LNCaP clone FGC (cell line): ENCODE data around the gene GRIK4.

Source experiments
- DNase-seq: peaks from one replicate; pipeline ENCODE4 v3.0.0-alpha.2; 2011; ENCODE audit warnings: low read depth
- H3K4me3 ChIP-seq: 2 replicates; pipeline ENCODE4 v1.5.1; 2011; ENCODE audit warnings: mild to moderate bottlenecking, low read depth, low read length, control low read depth
- TF ChIP-seq, protein P1 (sequence below): IDR thresholded peaks from 2 replicates; pipeline ENCODE4 v1.5.1; 2012; ENCODE audit warnings: mild to moderate bottlenecking; ENCODE audit not compliant: control insufficient read depth, insufficient read depth; ENCODE audit errors: extremely low read depth

Gene GRIK4

DNA sequence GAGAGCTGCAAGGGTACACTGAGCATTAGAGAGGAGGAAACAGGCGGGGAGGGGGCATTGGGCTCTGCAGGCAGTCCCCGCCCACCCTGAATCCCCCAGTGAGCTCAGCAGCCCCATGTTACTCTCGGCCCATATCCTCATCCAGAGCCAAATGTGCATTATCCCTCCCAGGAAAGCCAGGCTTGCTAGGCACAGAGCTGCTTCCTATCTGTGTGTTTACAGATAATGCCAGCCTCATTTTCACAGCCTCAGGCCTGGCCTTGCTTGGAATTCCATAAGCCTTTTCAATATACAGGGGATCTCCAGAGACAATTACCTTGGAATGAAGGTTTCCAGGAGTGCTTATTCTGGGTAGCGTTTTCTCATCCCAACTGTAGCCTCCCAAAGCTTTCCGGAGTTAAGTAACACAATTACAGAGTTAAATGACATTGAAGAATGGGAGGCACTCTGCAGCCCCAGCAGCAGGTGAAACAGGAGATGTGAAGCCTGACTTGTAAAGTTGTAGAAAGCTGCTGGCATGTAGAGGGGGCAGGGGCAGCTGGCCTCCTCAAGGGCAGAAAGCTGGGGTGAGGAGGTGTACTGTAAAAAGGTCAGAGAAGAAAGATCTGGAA is 420.9 kb downstream of the GRIK4 start:
- no peak overlapping the region for H3K4me3 ChIP-seq
- no peak for DNase-seq
- TF ChIP-seq, protein P1, sequence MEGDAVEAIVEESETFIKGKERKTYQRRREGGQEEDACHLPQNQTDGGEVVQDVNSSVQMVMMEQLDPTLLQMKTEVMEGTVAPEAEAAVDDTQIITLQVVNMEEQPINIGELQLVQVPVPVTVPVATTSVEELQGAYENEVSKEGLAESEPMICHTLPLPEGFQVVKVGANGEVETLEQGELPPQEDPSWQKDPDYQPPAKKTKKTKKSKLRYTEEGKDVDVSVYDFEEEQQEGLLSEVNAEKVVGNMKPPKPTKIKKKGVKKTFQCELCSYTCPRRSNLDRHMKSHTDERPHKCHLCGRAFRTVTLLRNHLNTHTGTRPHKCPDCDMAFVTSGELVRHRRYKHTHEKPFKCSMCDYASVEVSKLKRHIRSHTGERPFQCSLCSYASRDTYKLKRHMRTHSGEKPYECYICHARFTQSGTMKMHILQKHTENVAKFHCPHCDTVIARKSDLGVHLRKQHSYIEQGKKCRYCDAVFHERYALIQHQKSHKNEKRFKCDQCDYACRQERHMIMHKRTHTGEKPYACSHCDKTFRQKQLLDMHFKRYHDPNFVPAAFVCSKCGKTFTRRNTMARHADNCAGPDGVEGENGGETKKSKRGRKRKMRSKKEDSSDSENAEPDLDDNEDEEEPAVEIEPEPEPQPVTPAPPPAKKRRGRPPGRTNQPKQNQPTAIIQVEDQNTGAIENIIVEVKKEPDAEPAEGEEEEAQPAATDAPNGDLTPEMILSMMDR = no peak

- no peak overlapping the region for H3K4me3 ChIP-seq
- no peak for DNase-seq
- TF ChIP-seq, protein P1 = no peak
These were observed 424.8 kb downstream of the GRIK4 start for GRCh38 chr11:120936356-120936755.

DNA sequence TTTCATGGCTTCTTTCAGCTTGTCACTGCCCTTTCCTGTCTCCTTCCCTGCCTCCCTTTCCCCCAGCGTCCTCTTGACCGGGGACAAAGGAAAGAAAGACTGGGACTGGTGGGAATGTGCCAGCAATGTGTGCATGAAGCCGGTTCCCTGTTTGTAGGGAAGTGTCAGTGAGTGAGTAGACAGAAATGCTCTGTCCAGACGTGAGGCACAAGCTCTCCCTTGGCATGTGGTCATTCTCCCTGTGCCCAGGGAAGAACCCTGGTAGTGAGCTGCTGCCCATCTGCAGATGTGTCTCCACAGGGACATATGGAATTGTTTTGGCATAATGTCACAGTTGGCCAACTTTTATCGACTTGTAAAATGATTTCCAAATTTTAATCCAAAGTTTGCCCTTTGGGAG is 426.0 kb downstream of the GRIK4 start:
- H3K4me3 ChIP-seq = no peak overlapping the region
- no peak for DNase-seq
- TF ChIP-seq, protein P1 = no peak

- no peak for DNase-seq
- H3K4me3 ChIP-seq = no peak overlapping the region
- TF ChIP-seq, protein P1 = no peak
These were observed 426.7 kb downstream of the GRIK4 start for GRCh38 chr11:120938260-120938659.

DNA sequence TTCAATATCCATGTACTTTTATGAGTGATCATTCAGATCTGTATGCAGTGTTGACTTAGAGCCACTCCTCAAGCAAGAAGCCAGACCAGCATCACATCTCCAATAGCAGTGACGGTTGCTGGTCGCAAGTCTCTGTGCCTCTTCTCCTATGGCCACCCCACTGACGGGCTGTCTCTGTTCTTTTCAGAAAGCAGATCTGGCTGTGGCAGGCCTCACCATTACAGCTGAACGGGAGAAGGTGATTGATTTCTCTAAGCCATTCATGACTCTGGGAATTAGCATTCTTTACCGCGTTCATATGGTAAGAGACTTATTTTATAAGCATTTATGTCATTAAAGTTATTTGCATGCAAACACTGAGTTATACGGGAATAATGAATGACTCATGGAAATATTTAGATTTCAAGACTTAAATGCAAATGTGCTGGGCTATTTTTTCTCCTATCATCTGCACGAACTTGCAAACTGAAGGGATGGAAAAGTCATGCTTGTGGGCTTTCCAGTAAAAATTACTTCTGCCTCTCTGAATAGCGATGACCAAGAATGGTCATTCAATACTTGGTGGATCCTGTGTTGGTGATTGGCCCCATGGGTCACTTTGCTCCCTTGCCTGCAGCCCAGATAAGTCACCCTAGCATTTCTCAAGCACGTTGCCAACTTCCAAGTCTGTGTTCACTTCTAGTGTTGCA is 428.8 kb downstream of the GRIK4 start:
- TF ChIP-seq, protein P1 = no peak
- H3K4me3 ChIP-seq = no peak overlapping the region
- no peak for DNase-seq

DNA sequence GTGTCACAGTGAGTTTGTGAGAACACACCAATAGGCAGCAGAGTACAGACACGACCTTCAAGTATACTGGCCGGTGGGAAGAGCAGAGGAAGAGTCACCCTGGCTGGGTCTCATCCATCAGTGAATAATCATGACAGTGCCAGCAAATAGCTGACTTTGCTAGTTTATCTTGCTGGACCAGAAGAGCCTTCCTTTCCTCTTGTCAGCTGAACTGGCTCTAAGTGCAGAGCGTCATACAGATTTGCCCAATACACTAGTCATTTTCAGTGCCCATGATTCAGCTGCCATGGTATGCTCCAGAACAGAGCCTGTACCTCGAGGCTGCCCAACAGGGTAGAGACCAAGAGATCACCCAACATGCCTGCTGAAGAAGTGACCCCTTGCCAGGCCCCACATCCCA is 429.5 kb downstream of the GRIK4 start:
- DNase-seq = no peak
- TF ChIP-seq, protein P1 = no peak
- no peak overlapping the region for H3K4me3 ChIP-seq

GRCh38 chr11:120942701-120943100 is 431.2 kb downstream of the GRIK4 start:
- no peak for DNase-seq
- TF ChIP-seq, protein P1 = no peak
- no peak overlapping the region for H3K4me3 ChIP-seq
